ENCODE measurements around the gene ROR2.

DNA sequence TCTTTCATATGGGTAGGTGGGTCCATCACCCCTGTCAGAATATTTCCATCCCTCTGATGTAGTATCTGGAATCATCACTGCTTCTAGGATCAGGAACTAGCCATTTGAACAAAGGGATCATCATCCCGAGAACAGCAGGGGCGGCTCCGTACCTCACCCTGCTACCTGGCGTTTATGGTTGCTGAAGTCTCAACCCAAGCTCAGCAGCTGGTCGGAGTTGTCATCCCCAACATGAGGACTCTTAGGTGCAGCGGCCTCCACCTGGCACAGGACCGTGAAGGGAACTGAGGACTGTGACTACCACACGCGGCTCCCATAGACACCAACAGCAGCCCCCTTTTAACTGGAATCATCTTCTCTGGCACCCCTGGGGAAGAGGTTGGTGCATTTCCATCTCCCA is 35.1 kb downstream of the ROR2 start:
- TF ChIP-seq CTCF (IDR thresholded peaks at IDR 0.05) = no peak
- TF ChIP-seq POLR2A (IDR thresholded peaks at IDR 0.05) = no peak
